ENCODE data around the gene NRP1.
A peak's percentile ranks its signal among the peaks of the same experiment; 100 is the strongest.
"Not testable (repeated sequence)": the region's sequence is repeated elsewhere in the genome, so short reads cannot be mapped to it uniquely, and the experiment has no call there.

The NRP1 gene

GRCh38 chr10:33141251-33141650 lies 193.2 kb downstream of the NRP1 start:
- no peak for DNase-seq

GRCh38 chr10:33139181-33139646 lies 195.3 kb downstream of the NRP1 start:
- peak; percentile 96 for DNase-seq

DNA sequence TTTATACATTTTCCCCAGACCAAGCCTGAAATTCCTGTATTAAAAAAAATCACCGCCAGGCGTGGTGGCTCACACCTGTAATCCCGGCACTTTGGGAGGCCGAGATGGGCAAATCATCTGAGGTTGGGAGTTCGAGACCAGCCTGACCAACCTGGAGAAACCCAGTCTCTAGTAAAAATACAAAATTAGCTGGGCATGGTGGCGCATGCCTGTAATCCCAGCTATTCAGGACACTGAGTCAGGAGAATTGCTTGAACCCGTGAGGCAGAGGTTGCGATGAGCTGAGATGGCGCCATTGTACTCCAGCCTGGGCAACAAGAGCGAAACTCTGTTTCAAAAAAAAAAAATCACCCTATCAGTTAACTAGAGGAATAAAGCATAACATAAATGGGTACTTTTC lies 195.8 kb downstream of the NRP1 start:
- DNase-seq = not testable (repeated sequence)

- DNase-seq = no peak
These were observed 197.0 kb downstream of the NRP1 start for GRCh38 chr10:33137356-33138005.

GRCh38 chr10:33136781-33137180 lies 197.7 kb downstream of the NRP1 start:
- no peak for DNase-seq

GRCh38 chr10:33136271-33136670 lies 198.2 kb downstream of the NRP1 start:
- DNase-seq = peak; percentile 41

- DNase-seq = peak; percentile 71
These were observed 200.3 kb downstream of the NRP1 start for GRCh38 chr10:33134011-33134751.

- DNase-seq = no peak
These were observed 200.9 kb downstream of the NRP1 start for GRCh38 chr10:33133557-33133956.

- peak; percentile 52 for DNase-seq
These were observed 201.8 kb downstream of the NRP1 start for GRCh38 chr10:33132626-33133025.

- DNase-seq = no peak
These were observed 204.5 kb downstream of the NRP1 start for GRCh38 chr10:33129996-33130386.

- DNase-seq = no peak
These were observed 205.1 kb downstream of the NRP1 start for GRCh38 chr10:33129141-33129995.

DNA sequence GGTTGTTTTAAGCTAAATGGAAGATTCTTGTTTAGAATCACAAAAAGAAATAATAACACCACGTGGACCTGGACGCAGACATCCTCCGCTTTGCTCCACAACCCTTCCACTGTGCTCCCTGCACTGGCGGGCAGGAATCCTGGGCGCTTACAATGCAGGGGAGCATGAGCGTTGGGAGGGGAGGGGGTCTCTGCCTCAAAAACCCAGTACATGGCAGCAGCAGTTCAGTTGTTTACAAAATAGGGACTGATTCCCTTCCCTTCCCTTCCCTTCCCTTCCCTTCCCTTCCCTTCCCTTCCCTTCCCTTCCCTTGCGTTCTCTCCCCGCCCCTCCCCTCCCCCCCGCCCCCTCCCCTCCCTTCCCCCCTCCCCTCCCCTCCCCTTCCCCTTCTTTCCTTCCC lies 206.8 kb downstream of the NRP1 start:
- DNase-seq = no peak
